Mesenchymal stem cell (in vitro differentiated cells and primary cell): ENCODE data around the gene RXFP1.

Source experiments
- DNase-seq: peaks from one replicate; pipeline ENCODE4 v3.0.0-alpha.2; 2013
- H2AFZ ChIP-seq: one replicate; pipeline ENCODE4 v1.6.1; 2013; ENCODE audit warnings: low read depth, mild to moderate bottlenecking, control low read depth, inconsistent platforms, low read length, moderate library complexity
- H2AK5ac ChIP-seq: 2 replicates; pipeline ENCODE4 v1.6.1; 2013; ENCODE audit warnings: low read length, moderate library complexity, mild to moderate bottlenecking, inconsistent platforms; ENCODE audit not compliant: severe bottlenecking
- H2BK120ac ChIP-seq: one replicate; pipeline ENCODE4 v1.6.1; 2013; ENCODE audit warnings: low read depth, mild to moderate bottlenecking, inconsistent platforms, low read length, moderate library complexity
- H2BK12ac ChIP-seq, 2 experiments: one replicate each; pipeline ENCODE4 v1.6.1; 2013; ENCODE audit warnings: inconsistent platforms in 2 of 2, low read length in 2 of 2, mild to moderate bottlenecking in 2 of 2, moderate library complexity in 2 of 2, control low read depth in 1 of 2
- H2BK15ac ChIP-seq: one replicate; pipeline ENCODE4 v1.6.1; 2013; ENCODE audit warnings: mild to moderate bottlenecking, low read depth, inconsistent platforms; ENCODE audit not compliant: poor library complexity, severe bottlenecking
- H2BK5ac ChIP-seq: 2 replicates; pipeline ENCODE4 v1.6.1; 2013; ENCODE audit warnings: low read depth, mild to moderate bottlenecking, low read length, control low read depth, inconsistent platforms; ENCODE audit not compliant: poor library complexity, severe bottlenecking
- H3K14ac ChIP-seq, 2 experiments: one replicate each; pipeline ENCODE4 v1.6.1; 2013; ENCODE audit warnings: inconsistent platforms in 2 of 2, low read length in 2 of 2, control low read depth in 1 of 2, mild to moderate bottlenecking in 1 of 2, moderate library complexity in 1 of 2
- H3K18ac ChIP-seq, 2 experiments: one replicate each; pipeline ENCODE4 v1.6.1; 2013; ENCODE audit warnings: inconsistent platforms in 2 of 2, low read length in 2 of 2, control low read depth in 1 of 2, low read depth in 1 of 2, mild to moderate bottlenecking in 1 of 2
- H3K23ac ChIP-seq, 2 experiments: one replicate each; pipeline ENCODE4 v1.6.1; 2013; ENCODE audit warnings: inconsistent platforms in 2 of 2, low read length in 2 of 2, mild to moderate bottlenecking in 2 of 2, moderate library complexity in 2 of 2, control low read depth in 1 of 2
- H3K27ac ChIP-seq: 2 replicates; pipeline ENCODE4 v1.5.1; 2013; ENCODE audit warnings: mild to moderate bottlenecking, moderate library complexity, low read length, control low read depth, inconsistent platforms; ENCODE audit not compliant: poor library complexity, severe bottlenecking
- H3K27me3 ChIP-seq, 2 experiments: 2 replicates each; pipeline versions ENCODE4 v1.6.1 to v1.7.0; 2013; ENCODE audit warnings: low read length in 2 of 2, mild to moderate bottlenecking in 2 of 2, moderate library complexity in 2 of 2, control low read depth in 1 of 2, inconsistent platforms in 1 of 2; ENCODE audit not compliant: control insufficient read depth in 1 of 2, insufficient read depth in 1 of 2
- H3K36me3 ChIP-seq, 2 experiments: 2 replicates each; pipeline versions ENCODE4 v1.6.1 to v1.7.0; 2013; ENCODE audit warnings: low read length in 2 of 2, control low read depth in 1 of 2, inconsistent platforms in 1 of 2, low read depth in 1 of 2, mild to moderate bottlenecking in 1 of 2; ENCODE audit not compliant: insufficient read depth in 2 of 2, control insufficient read depth in 1 of 2
- H3K4ac ChIP-seq, 2 experiments: one replicate each; pipeline ENCODE4 v1.6.1; 2013; ENCODE audit warnings: inconsistent platforms in 2 of 2, low read length in 2 of 2, mild to moderate bottlenecking in 2 of 2, moderate library complexity in 2 of 2, control low read depth in 1 of 2, low read depth in 1 of 2
- H3K4me1 ChIP-seq: 2 replicates; pipeline ENCODE4 v1.6.1; 2013; ENCODE audit warnings: low read depth, low read length, control low read depth; ENCODE audit not compliant: control insufficient read depth, insufficient read depth
- H3K4me2 ChIP-seq: 2 replicates; pipeline ENCODE4 v1.6.1; 2013; ENCODE audit warnings: low read length, mild to moderate bottlenecking, inconsistent platforms; ENCODE audit not compliant: poor library complexity, severe bottlenecking
- H3K4me3 ChIP-seq, 2 experiments: 2 replicates each; pipeline versions ENCODE4 v1.5.1 to v1.7.0; 2013; ENCODE audit warnings: low read length in 2 of 2, mild to moderate bottlenecking in 2 of 2, control low read depth in 1 of 2, low read depth in 1 of 2; ENCODE audit not compliant: insufficient read depth in 1 of 2
- H3K79me1 ChIP-seq: replicated peaks from 2 replicates; pipeline ENCODE4 v1.6.1; 2013; ENCODE audit warnings: mild to moderate bottlenecking, control low read depth, low read length, inconsistent platforms; ENCODE audit not compliant: poor library complexity, severe bottlenecking
- H3K9ac ChIP-seq: 2 replicates; pipeline ENCODE4 v1.7.0; 2013; ENCODE audit warnings: mild to moderate bottlenecking, low read length, moderate library complexity
- H3K9me3 ChIP-seq: 2 replicates; pipeline ENCODE4 v1.7.0; 2013; ENCODE audit warnings: mild to moderate bottlenecking, low read length; ENCODE audit not compliant: control insufficient read depth
- H4K8ac ChIP-seq: one replicate; pipeline ENCODE4 v1.6.1; 2013; ENCODE audit warnings: inconsistent platforms, mild to moderate bottlenecking, low read length, moderate library complexity
- H4K91ac ChIP-seq: one replicate; pipeline ENCODE4 v1.6.1; 2013; ENCODE audit warnings: mild to moderate bottlenecking, low read length, inconsistent platforms
- WGBS: methylation state at CpG from one replicate; pipeline ENCODE4 v1.1.7; 2013; ENCODE audit warnings: mixed read lengths; 5-methylcytosine and 5-hydroxymethylcytosine counted together

Gene RXFP1

GRCh38 chr4:158604369-158604768 lies 82.7 kb downstream of the RXFP1 start:
- Histone ChIP-seq H3K27me3 (no peaks in the 10 kb centered on the region), H3K4me3 (no peak overlapping the region), H3K79me1 (no peaks in the 10 kb centered on the region), H2BK15ac (no peak overlapping the region), H2BK12ac (no peak overlapping the region), H4K8ac (no peak overlapping the region), H2AFZ (no peak overlapping the region), H3K14ac (no peak overlapping the region), H3K23ac (no peak overlapping the region), H2BK120ac (no peak overlapping the region), H2BK5ac (no peak overlapping the region), H4K91ac (no peak overlapping the region), H2AK5ac (no peak overlapping the region), H3K27ac (no peak overlapping the region), H3K36me3 (no peaks in the 10 kb centered on the region), H3K4me1 (no peaks in the 10 kb centered on the region), H3K4me2 (no peak overlapping the region), H3K9ac (no peak overlapping the region), H3K4ac (no peak overlapping the region), H3K9me3 (no peaks in the 10 kb centered on the region), H3K18ac (no peak overlapping the region)
- DNase-seq, result no peak

GRCh38 chr4:158605393-158605792 lies 83.7 kb downstream of the RXFP1 start:
- Histone ChIP-seq H2BK15ac (no peak overlapping the region), H3K9ac (no peak overlapping the region), H2BK5ac (no peak overlapping the region), H4K8ac (no peak overlapping the region), H3K27ac (no peak overlapping the region), H3K23ac (no peak overlapping the region), H3K14ac (no peak overlapping the region), H3K9me3 (no peaks in the 10 kb centered on the region), H3K27me3 (no peaks in the 10 kb centered on the region), H2BK120ac (no peak overlapping the region), H3K4me2 (no peak overlapping the region), H3K18ac (no peak overlapping the region), H3K4ac (no peak overlapping the region), H3K79me1 (no peaks in the 10 kb centered on the region), H4K91ac (no peak overlapping the region), H3K4me1 (no peaks in the 10 kb centered on the region), H2AK5ac (no peak overlapping the region), H2AFZ (no peak overlapping the region), H3K4me3 (no peak overlapping the region), H3K36me3 (no peaks in the 10 kb centered on the region), H2BK12ac (no peak overlapping the region)
- no peak for DNase-seq
- 93% methylated on average over 5 of the region's 6 CpGs for WGBS

GRCh38 chr4:158606969-158607368 lies 85.3 kb downstream of the RXFP1 start:
- Histone ChIP-seq H3K9ac (no peak overlapping the region), H3K27ac (no peak overlapping the region), H2BK12ac (no peak overlapping the region), H4K8ac (no peak overlapping the region), H2BK15ac (no peak overlapping the region), H3K23ac (no peak overlapping the region), H3K79me1 (no peaks in the 10 kb centered on the region), H3K4ac (no peak overlapping the region), H3K9me3 (no peaks in the 10 kb centered on the region), H3K36me3 (no peaks in the 10 kb centered on the region), H3K4me3 (no peak overlapping the region), H3K14ac (no peak overlapping the region), H4K91ac (no peak overlapping the region), H2AFZ (no peak overlapping the region), H2BK120ac (no peak overlapping the region), H3K4me1 (no peaks in the 10 kb centered on the region), H2AK5ac (no peak overlapping the region), H2BK5ac (no peak overlapping the region), H3K27me3 (no peaks in the 10 kb centered on the region), H3K4me2 (no peak overlapping the region), H3K18ac (no peak overlapping the region)
- no peak for DNase-seq
- 100% methylated on average over 2 of the region's 4 CpGs for WGBS

GRCh38 chr4:158609116-158609515 lies 87.4 kb downstream of the RXFP1 start:
- Histone ChIP-seq H4K8ac (no peak overlapping the region), H3K4me2 (no peak overlapping the region), H3K9ac (no peak overlapping the region), H3K27me3 (no peaks in the 10 kb centered on the region), H3K4ac (no peak overlapping the region), H3K14ac (no peak overlapping the region), H3K27ac (no peak overlapping the region), H3K36me3 (no peaks in the 10 kb centered on the region), H2AK5ac (no peak overlapping the region), H2AFZ (no peak overlapping the region), H2BK120ac (no peak overlapping the region), H3K4me1 (no peaks in the 10 kb centered on the region), H4K91ac (no peak overlapping the region), H2BK5ac (no peak overlapping the region), H2BK15ac (no peak overlapping the region), H3K18ac (no peak overlapping the region), H3K23ac (no peak overlapping the region), H3K4me3 (no peak overlapping the region), H3K9me3 (peaks cover 6% of the 10 kb centered on the region), H2BK12ac (no peak overlapping the region), H3K79me1 (no peaks in the 10 kb centered on the region)
- no peak for DNase-seq
- 88% methylated on average over 1 of the region's 4 CpGs for WGBS
